Upper lobe of left lung (tissue), 6 donors: ENCODE results near the gene AMTN. TPM values are rescaled to one million over a fixed set of nuclear protein-coding genes. Genes with fewer than 3 reads are reported as not detected.
"Not testable (repeated sequence)": the region's sequence is repeated elsewhere in the genome, so short reads cannot be mapped to it uniquely, and the experiment has no call there.

ENCODE experiments used
- ATAC-seq, 2 donors: fragments of 200-7000 bp; cut with Tn5 transposase; one replicate each; pipeline ENCODE4 v1.9.1; 2022; ENCODE audit warnings: mild to moderate bottlenecking in 2 of 2, moderate library complexity in 2 of 2; ENCODE audit not compliant: low FRiP score in 2 of 2
- DNase-seq, 2 donors: peaks; one replicate each; pipeline ENCODE4 v3.0.0-alpha.2; 2019 to 2020
- H3K27ac ChIP-seq, 4 donors: fragments of 200-600 bp; sonication (generic); one replicate each; pipeline ENCODE4 v1.5.1; 2016 to 2019
- H3K27me3 ChIP-seq, 4 donors: fragments of 200-600 bp; sonication (generic); one replicate each; pipeline ENCODE4 v1.5.1; 2017 to 2019
- H3K36me3 ChIP-seq, 4 donors: fragments of 200-600 bp; sonication (generic); one replicate each; pipeline ENCODE4 v1.5.1; 2016 to 2019
- H3K4me1 ChIP-seq, 4 donors: fragments of 200-600 bp; sonication (generic); one replicate each; pipeline ENCODE4 v1.5.1; 2018 to 2019
- H3K4me3 ChIP-seq, 4 donors: fragments of 200-600 bp; sonication (generic); one replicate each; pipeline ENCODE4 v1.5.1; 2017 to 2019; ENCODE audit warnings: mild to moderate bottlenecking in 2 of 4, moderate library complexity in 1 of 4
- H3K9me3 ChIP-seq, 4 donors: fragments of 200-600 bp; sonication (generic); one replicate each; pipeline ENCODE4 v1.5.1; 2018 to 2019
- EP300 ChIP-seq, 4 donors: sonication (generic); formaldehyde crosslinking; IDR thresholded peaks; one replicate each; pipeline ENCODE4 v1.5.1; 2017; ENCODE audit warnings: antibody characterized with exemption in 4 of 4, control low read depth in 2 of 4
- POLR2A ChIP-seq, 4 donors: fragments of 450-650 bp; IDR thresholded peaks; one replicate each; pipeline ENCODE4 v1.5.1; 2016 to 2017; ENCODE audit warnings: antibody characterized with exemption in 4 of 4, mild to moderate bottlenecking in 2 of 4
- POLR2AphosphoS5 ChIP-seq, 2 donors: sonication (generic); formaldehyde crosslinking; IDR thresholded peaks; one replicate each; pipeline ENCODE4 v1.5.1; 2017; ENCODE audit warnings: antibody characterized with exemption in 2 of 2
- WGBS, 2 donors: methylation state at CpG; one replicate each; pipeline ENCODE4 v1.1.5; 2017 to 2018; 5-methylcytosine and 5-hydroxymethylcytosine counted together
- total RNA-seq, 6 donors: library from RNA; depleted of rRNA in 4 of 6; stranded (reverse); fragments of >200 nt in 4 of 6; gene quantifications; one replicate each; pipeline versions ENCODE4 v1.1.0 to v1.2.1, GENCODE V29; 2016 to 2021
- TF ChIP-seq, protein P1 (sequence below), 6 experiments: fragments of 450-650 bp in 4 of 6; fragments of 200-600 bp in 2 of 6; sonication (generic) in 2 of 6; IDR thresholded peaks; one replicate each; pipeline ENCODE4 v1.5.1; 2016 to 2019; ENCODE audit warnings: antibody characterized with exemption in 6 of 6
- donor health status: DM: no; HTN: no; CAD: no; lungs with moderate emphysema.
- donor health status: DM: no; HTN: yes; CAD: no; lungs with severe emphysema.

AMTN gene, protein sequence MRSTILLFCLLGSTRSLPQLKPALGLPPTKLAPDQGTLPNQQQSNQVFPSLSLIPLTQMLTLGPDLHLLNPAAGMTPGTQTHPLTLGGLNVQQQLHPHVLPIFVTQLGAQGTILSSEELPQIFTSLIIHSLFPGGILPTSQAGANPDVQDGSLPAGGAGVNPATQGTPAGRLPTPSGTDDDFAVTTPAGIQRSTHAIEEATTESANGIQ
- total RNA-seq, result not detected

DNA sequence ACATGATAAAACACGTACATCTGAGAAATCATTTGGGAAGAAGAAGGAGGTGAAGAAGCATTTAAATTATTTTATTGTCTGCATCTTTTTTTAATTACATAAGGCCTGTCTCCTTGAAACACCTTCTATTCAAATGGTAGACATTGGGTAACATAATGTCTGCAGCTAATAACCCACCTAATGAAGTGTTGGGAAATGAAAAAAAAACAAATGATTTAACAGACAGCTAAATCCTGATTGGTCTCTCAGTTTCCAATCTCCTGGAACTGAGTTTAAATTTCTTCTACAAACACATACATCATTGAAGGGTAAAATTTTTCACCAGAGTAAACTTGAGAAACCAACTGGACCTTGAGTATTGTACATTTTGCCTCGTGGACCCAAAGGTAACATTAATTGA lies at the start of gene AMTN:
Gene AMTN (plus strand): TSS at position 301 of the 400 bp plus-strand sequence. CDS start 209 bp downstream, outside the sequence.
- DNase-seq, result no peak
- Histone ChIP-seq H3K9me3 (no peaks in the 10 kb centered on the region), H3K4me3 (no peak within 1 kb of the TSS), H3K4me1 (no peaks in the 10 kb centered on the region), H3K27ac (no peak within 1 kb of the TSS), H3K27me3 (no peaks in the 10 kb centered on the region), H3K36me3 (no peaks in the 10 kb centered on the region)
- 68 to 70% methylated on average over 2 of the region's 2 CpGs for WGBS, 2 donors
- no peak for ATAC-seq
- TF ChIP-seq POLR2A (IDR thresholded peaks at IDR 0.05), result no peak
- TF ChIP-seq EP300 (IDR thresholded peaks at IDR 0.05), result no peak
- no peak for TF ChIP-seq POLR2AphosphoS5 (IDR thresholded peaks at IDR 0.05)
- TF ChIP-seq, protein P1, sequence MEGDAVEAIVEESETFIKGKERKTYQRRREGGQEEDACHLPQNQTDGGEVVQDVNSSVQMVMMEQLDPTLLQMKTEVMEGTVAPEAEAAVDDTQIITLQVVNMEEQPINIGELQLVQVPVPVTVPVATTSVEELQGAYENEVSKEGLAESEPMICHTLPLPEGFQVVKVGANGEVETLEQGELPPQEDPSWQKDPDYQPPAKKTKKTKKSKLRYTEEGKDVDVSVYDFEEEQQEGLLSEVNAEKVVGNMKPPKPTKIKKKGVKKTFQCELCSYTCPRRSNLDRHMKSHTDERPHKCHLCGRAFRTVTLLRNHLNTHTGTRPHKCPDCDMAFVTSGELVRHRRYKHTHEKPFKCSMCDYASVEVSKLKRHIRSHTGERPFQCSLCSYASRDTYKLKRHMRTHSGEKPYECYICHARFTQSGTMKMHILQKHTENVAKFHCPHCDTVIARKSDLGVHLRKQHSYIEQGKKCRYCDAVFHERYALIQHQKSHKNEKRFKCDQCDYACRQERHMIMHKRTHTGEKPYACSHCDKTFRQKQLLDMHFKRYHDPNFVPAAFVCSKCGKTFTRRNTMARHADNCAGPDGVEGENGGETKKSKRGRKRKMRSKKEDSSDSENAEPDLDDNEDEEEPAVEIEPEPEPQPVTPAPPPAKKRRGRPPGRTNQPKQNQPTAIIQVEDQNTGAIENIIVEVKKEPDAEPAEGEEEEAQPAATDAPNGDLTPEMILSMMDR (IDR thresholded peaks at IDR 0.05), result no peak

DNA sequence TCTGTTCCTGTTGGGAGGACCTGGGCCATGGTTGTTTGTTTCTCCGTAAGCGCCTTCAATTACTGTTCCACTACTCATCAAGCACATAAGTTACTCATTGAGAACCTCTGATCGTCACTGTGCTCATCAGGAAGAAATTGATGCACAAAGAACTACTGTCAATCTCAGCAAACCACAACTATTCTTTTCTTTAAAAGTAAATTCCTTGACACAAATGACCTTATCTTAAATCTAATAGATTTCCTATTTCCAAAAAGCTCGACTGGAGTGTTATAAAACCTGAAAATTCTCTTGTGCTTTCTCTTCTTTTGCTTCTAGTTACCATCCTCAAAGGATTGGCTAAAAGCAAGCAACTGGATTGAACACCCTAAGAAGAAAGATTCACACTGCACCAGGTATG lies 46.5 kb upstream of the AMTN start, which contains the start of gene MUC7:
Gene MUC7 (plus strand): TSS at position 301 of the 400 bp plus-strand sequence. CDS start 1,825 bp downstream, outside the sequence.
- H3K27me3 ChIP-seq, result no peaks in the 10 kb centered on the region
- DNase-seq (no peak), ATAC-seq (no peak)
- WGBS, 2 donors, result 72 to 74% methylated on average over 4 of the region's 4 CpGs
- no peaks in the 10 kb centered on the region for H3K4me1 ChIP-seq
- H3K9me3 ChIP-seq, result no peaks in the 10 kb centered on the region
- H3K27ac ChIP-seq, result no peak within 1 kb of the TSS
- H3K4me3 ChIP-seq, result no peak within 1 kb of the TSS
- no peaks in the 10 kb centered on the region for H3K36me3 ChIP-seq
- no peak for TF ChIP-seq EP300 (IDR thresholded peaks at IDR 0.05)
- no peak for TF ChIP-seq POLR2A (IDR thresholded peaks at IDR 0.05)
- no peak for TF ChIP-seq POLR2AphosphoS5 (IDR thresholded peaks at IDR 0.05)
- TF ChIP-seq, protein P1 (IDR thresholded peaks at IDR 0.05), result no peak

DNA sequence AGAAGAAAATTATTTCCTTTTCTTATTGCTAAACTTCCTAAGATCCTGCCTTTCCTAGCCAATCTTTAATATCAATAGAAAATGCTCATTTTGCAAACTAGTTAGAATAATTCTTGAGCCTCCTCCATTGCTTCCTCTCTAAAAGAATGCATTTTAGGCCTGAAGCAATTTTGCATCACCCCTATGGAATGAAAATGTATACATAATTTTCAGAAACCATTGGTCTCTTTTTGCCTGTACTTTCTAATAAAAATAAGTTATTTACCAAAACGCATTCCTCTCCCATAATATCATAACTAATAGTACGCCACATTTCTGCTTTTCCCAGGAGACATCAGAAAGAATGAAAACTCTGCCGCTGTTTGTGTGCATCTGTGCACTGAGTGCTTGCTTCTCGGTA lies 44.7 kb upstream of the AMTN start:
- Histone ChIP-seq H3K36me3 (no peaks in the 10 kb centered on the region), H3K27me3 (no peaks in the 10 kb centered on the region), H3K4me3 (no peak overlapping the region), H3K4me1 (no peaks in the 10 kb centered on the region), H3K9me3 (no peaks in the 10 kb centered on the region), H3K27ac (no peak overlapping the region)
- 83 to 86% methylated on average over 4 of the region's 4 CpGs for WGBS, 2 donors
- DNase-seq (no peak), ATAC-seq (no peak)
- no peak for TF ChIP-seq POLR2A (IDR thresholded peaks at IDR 0.05)
- no peak for TF ChIP-seq POLR2AphosphoS5 (IDR thresholded peaks at IDR 0.05)
- TF ChIP-seq, protein P1 (IDR thresholded peaks at IDR 0.05), result no peak

DNA sequence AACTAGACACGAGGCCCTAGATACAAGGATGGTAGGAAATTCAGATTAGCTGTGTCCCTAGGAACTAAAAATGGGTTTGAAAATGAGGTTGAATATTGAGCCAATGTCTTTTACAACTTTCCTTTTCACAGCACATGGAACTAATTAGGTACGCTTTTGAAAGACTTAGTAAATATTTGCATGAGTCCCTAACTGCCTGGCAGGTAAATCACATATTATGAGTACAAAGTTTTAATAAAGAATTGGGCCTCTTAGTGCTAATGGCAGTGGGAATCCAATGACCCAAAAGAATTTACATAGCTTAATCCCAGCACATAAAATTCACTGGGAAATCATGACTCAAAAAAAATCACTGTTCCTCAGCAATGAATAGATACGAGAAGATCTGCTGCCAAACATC lies 29.6 kb upstream of the AMTN start:
- ATAC-seq (no peak), DNase-seq (no peak)
- Histone ChIP-seq H3K9me3 (no peaks in the 10 kb centered on the region), H3K36me3 (no peaks in the 10 kb centered on the region), H3K4me1 (no peaks in the 10 kb centered on the region), H3K4me3 (no peak overlapping the region), H3K27me3 (no peaks in the 10 kb centered on the region), H3K27ac (no peak overlapping the region)
- TF ChIP-seq POLR2A (IDR thresholded peaks at IDR 0.05) (no peak), POLR2AphosphoS5 (IDR thresholded peaks at IDR 0.05) (no peak), EP300 (IDR thresholded peaks at IDR 0.05) (no peak)
- TF ChIP-seq, protein P1 (IDR thresholded peaks at IDR 0.05), result no peak
- 66 to 88% methylated on average over 3 of the region's 3 CpGs for WGBS, 2 donors

DNA sequence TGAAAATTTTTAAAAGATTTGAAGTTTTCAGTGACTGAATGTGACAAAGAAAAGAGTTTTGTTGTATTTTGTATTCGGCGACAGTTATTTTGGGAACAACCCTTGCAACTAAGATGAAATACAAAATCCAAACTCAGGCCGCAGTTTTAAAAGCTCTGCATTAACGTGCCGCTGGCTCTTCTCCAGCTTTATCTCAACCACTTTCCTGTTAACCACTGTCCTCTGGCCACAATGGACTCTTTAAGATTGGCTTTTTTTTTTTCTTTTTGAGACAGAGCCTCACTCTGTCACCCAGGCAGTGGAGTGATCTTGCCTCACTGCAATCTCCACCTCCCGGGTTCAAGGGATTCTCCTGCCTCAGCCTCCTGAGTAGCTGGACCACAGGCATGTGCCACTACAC lies 22.1 kb upstream of the AMTN start:
- Histone ChIP-seq H3K27me3 (no peaks in the 10 kb centered on the region), H3K4me3 (no peak overlapping the region), H3K36me3 (no peaks in the 10 kb centered on the region), H3K9me3 (no peaks in the 10 kb centered on the region), H3K4me1 (no peaks in the 10 kb centered on the region), H3K27ac (no peak overlapping the region)
- no peak for DNase-seq
- TF ChIP-seq POLR2AphosphoS5 (IDR thresholded peaks at IDR 0.05) (no peak), POLR2A (IDR thresholded peaks at IDR 0.05) (no peak), EP300 (IDR thresholded peaks at IDR 0.05) (no peak)
- TF ChIP-seq, protein P1 (IDR thresholded peaks at IDR 0.05), result no peak
- WGBS, 2 donors, result 75 to 79% methylated on average over 6 of the region's 6 CpGs
- no peak for ATAC-seq

DNA sequence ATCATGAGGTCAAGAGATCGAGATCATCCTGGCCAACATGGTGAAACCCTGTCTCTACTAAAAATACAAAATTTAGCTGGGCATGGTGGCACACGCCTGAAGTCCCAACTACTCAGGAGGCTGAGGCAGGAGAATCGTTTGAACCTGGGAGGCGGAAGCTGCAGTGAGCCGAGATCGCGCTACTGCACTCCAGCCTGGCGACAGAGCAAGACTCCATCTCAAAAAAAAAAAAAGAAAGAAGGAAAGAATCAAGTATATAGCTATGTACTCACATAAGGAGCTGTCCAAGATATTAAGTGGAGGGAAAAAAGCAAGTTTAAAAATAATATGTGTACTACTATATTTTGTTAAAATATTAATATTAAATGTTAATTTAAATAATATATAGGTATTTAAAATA lies 16.5 kb upstream of the AMTN start:
- ATAC-seq, H3K4me3 ChIP-seq, H3K4me1 ChIP-seq, H3K27ac ChIP-seq, H3K9me3 ChIP-seq, H3K27me3 ChIP-seq, DNase-seq, H3K36me3 ChIP-seq: not testable (repeated sequence)
- WGBS, 2 donors, result 81 to 93% methylated on average over 8 of the region's 8 CpGs
